ENCODE results near the gene NEGR1.

Gene NEGR1

DNA sequence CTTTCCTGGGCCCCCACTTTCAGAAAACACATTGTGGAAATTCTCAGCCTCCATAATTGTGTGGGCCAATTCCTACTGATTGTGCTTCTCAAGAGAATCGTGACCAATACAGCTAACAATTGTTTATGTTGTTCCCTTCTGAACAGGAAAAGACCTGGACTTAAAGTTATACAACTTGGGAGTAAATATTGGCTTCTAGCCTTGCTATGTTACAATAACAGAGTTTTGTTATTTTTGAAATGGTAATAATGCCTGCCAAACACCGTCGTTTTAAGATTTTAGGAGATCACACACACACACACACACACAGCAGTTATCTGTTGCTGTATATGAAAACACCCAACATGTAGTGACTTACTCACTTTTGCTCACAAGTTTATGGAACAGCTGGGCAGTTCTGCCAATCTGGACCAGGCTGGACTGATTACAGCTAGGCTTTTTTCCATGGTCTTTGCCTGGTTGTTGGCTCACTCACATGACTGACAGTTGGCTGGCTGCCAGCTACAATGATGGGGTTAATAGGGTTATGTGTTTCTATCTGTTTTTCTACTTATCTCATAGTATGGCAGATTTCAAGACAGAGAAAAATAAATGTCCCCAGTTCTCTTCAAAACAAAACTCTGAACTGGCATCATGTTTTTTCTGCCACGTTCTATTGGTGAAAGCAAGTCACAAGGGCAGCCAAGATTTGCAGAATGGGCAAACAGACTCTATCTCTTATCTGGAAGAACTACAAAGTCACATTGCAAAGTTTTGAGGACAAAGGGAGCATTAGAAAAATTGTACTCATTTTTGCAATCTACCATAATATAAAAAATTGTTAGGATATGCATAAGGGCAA, 447.5 kb downstream of the NEGR1 start:
- H3K4me3 ChIP-seq (replicated peaks; ENCODE audit: low read depth, low read length) = no peak overlapping the region
- DNase-seq (ENCODE audit: low read depth) = no peak
- TF ChIP-seq, protein P1, sequence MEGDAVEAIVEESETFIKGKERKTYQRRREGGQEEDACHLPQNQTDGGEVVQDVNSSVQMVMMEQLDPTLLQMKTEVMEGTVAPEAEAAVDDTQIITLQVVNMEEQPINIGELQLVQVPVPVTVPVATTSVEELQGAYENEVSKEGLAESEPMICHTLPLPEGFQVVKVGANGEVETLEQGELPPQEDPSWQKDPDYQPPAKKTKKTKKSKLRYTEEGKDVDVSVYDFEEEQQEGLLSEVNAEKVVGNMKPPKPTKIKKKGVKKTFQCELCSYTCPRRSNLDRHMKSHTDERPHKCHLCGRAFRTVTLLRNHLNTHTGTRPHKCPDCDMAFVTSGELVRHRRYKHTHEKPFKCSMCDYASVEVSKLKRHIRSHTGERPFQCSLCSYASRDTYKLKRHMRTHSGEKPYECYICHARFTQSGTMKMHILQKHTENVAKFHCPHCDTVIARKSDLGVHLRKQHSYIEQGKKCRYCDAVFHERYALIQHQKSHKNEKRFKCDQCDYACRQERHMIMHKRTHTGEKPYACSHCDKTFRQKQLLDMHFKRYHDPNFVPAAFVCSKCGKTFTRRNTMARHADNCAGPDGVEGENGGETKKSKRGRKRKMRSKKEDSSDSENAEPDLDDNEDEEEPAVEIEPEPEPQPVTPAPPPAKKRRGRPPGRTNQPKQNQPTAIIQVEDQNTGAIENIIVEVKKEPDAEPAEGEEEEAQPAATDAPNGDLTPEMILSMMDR (IDR thresholded peaks at IDR 0.05; ENCODE audit: low read length, missing control alignments) = no peak

- no peak for DNase-seq (ENCODE audit: low read depth)
These were observed 450.7 kb downstream of the NEGR1 start for GRCh38 chr1:71831646-71832045.

GRCh38 chr1:71829346-71829745, 453.0 kb downstream of the NEGR1 start:
- TF ChIP-seq, protein P1 (IDR thresholded peaks at IDR 0.05; ENCODE audit: low read length, missing control alignments) = no peak
- no peak for DNase-seq (ENCODE audit: low read depth)
- no peak overlapping the region for H3K4me3 ChIP-seq (replicated peaks; ENCODE audit: low read depth, low read length)

More at GRCh38 chr1:71831646-71832045, 450.7 kb downstream of the NEGR1 start:
- H3K4me3 ChIP-seq (replicated peaks; ENCODE audit: low read depth, low read length) = no peak overlapping the region
- TF ChIP-seq, protein P1 (IDR thresholded peaks at IDR 0.05; ENCODE audit: low read length, missing control alignments) = no peak

GRCh38 chr1:71828431-71829012, 453.8 kb downstream of the NEGR1 start:
- TF ChIP-seq, protein P1 (IDR thresholded peaks at IDR 0.05; ENCODE audit: low read length, missing control alignments) = no peak
- no peak for DNase-seq (ENCODE audit: low read depth)
- no peak overlapping the region for H3K4me3 ChIP-seq (replicated peaks; ENCODE audit: low read depth, low read length)

GRCh38 chr1:71823708-71824305, 458.5 kb downstream of the NEGR1 start:
- no peak overlapping the region for H3K4me3 ChIP-seq (replicated peaks; ENCODE audit: low read depth, low read length)
- DNase-seq (ENCODE audit: low read depth) = no peak
- TF ChIP-seq, protein P1 (IDR thresholded peaks at IDR 0.05; ENCODE audit: low read length, missing control alignments) = no peak

DNA sequence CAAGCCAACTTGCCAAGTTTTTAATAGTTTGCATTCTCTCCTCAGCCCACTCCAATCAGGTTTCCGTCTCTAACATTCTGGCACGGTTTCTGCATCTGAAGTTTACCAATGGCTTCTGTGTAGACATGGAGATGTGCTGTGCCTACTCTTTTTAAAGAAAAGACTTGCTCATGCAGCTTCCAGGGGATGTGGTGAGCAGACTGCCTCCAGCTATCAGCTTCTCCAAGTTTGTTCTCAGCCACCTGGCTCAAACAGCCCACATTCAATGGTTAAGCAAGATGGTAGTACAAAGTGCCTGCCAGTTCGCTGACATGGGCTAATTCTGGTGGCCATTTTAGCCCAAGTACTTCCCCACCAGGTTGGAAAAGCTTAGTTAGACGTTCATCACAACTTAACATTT, 465.3 kb downstream of the NEGR1 start:
- H3K4me3 ChIP-seq (replicated peaks; ENCODE audit: low read depth, low read length) = no peak overlapping the region
- TF ChIP-seq, protein P1 (IDR thresholded peaks at IDR 0.05; ENCODE audit: low read length, missing control alignments) = no peak
- DNase-seq (ENCODE audit: low read depth) = no peak
